ENCODE data around the gene NEO1.

NEO1 gene

DNA sequence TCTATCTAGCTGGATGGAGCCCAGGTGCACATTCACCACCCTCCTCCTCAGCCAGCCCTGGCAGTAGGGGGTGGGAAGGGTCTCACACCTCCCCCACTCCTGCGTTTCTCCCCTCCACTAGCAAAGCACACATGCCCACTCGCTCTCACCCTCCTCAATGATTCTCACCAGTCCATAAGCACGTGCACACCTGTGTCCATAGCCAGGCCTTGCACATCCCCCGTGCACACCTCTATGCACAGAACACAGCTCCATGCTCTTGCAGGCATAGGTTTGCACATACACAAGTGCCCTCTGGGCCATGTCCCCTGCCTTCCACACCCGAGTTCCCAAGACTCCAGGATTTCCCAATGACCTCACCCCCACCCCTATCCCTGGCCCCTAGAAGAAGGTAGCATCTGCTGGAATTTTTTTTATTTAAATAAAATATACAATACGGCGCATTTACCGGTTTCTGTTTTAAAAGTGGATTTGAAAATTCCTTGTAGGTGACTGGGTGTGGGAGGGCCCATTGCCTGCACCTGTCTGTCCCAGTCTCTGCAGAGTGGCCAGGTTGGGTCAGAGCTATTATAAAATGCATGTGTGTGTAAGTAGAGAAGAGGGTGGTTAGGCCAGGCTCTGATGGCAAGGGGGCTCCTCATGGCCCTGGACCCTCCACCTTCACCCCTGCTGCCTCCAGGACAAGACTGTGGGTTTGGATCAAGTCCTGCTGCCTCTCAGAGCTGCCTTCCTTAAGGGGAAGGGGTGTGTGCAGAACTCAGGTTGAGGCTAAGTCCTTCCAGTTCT lies 267.4 kb downstream of the NEO1 start:
- DNase-seq, result no peak

DNA sequence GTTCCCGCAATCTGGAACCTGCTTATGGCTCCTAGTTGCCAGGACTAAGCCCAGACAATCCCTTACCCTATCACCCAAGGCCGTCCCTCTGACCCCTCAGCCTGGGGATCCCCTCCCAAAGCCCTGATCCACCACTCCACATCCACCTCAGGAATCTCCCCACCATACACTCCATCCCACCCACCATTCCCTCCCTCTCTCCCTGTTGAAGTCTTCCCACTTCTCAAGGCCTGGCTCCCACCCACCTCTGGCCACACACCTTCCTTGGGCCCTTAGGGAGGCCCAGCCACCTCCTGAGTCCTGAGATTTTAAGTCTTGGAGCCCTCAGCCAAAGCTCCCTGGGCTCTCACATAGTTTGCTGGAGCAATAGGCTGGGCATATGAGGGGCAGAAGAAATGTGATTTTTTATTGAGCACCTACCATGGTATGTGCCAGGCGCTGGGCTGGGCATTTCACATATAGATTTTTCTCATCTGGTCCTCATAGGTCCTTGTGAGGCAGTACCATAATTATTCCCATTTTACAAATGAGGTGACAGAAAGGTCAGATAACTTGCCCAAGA lies 268.4 kb downstream of the NEO1 start:
- DNase-seq, result no peak

DNA sequence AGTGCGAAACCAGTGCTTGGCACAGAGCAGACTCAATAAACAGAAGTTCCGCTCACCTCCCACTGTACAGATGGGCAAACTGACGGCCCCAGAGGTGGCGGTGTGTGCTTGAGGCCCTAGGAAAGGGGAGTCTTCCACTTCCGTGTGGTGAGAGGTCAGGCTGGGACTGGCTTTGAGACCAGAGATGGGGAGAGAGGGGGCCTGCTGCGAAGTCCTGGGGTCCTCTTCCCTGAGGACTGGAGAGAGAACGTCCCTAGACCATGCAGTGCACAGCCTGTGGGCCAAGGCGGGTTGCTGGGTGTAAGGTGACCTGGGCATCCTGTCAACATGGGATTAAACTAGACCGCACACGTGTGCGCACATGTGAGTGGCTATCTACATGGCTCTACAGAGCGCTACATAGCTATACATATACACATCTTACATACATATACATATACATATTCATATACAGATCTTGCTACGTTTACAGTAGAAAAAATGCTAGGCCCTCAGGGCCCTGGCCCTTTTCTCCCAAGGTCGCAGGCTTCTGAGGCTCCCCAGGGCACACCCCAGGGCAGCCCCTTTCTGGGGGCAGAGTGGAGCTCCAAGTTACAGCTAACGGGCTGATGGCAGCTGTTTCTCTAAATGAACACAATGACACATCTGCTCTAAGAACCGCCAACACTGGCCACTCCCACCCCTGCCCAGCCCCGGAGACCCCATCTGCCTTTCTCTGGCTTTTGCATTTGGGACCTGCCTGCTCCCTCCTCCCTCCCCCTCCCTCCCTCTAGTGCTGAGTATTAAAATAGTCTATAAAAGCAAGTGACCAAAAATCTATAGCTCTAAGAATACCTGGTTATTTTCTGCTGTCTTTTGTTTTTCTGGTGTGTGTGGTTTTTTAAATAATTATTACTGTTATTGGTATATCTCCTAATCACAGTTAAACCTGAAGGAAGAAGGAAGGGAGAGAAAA lies 269.5 kb downstream of the NEO1 start:
- no peak for DNase-seq

DNA sequence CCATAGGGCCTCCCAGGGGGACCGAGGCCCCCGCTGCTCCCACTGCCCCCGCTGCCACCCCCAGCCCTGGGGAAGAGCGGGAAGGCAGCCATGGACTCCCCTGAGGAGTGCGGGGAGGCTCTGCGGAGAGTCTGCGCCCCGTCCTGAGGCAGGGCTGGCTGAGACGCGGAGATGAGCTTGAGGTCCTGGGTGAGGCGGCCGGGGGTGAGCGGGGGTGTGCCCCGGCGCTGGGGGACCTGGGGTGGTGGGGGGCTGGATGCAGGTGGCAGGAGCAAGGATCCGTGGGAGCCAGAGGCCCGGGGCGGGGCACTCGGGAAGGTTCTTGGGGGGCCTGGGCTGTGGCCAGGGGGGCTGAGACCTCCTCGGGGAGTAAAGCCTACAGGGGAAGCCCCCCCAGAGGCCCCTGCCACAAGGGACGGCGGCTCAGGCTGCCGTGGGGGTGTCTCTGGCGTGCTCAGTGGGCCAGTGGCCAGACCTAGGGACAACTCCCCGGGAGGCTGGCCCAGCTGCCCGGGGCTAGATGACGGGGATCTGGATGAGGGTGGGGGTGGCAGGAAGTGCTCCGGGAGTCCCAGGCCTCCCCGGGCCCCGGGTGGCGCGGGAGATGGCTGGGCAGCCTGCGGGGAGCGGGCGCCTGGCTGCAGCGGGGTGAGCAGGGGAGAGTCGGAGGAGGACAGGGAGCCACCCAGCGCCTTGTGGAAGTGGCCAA lies 270.6 kb downstream of the NEO1 start:
- no peak for DNase-seq

DNA sequence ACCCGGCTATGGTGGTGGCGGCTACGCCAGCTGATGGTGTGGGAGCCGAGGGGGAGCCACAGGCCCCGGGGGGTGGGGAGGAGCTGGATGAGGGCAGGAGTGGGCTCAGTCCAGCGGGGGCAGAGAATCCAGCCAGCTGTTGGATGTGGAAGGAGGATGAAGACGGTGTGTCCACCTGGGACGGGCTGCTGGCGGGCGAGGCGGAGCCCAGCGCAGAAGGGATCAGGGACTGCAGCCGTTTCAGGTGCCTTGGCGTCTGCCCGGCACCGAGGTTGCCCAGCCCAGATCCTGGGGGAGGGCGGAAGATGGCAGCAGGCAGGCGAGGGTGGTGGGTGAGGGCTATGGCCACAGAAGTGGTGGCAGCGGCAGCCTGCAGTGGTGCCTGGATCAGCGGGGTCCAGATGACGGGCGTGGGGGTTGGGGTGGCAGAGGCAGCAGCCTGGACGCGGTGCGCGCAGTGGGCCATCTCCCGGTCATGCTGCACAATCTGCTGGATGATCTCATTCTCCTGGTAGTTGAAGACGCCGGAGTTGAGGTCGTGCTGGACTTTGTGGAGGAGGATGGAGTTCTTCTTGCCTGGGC lies 271.2 kb downstream of the NEO1 start:
- no peak for DNase-seq

DNA sequence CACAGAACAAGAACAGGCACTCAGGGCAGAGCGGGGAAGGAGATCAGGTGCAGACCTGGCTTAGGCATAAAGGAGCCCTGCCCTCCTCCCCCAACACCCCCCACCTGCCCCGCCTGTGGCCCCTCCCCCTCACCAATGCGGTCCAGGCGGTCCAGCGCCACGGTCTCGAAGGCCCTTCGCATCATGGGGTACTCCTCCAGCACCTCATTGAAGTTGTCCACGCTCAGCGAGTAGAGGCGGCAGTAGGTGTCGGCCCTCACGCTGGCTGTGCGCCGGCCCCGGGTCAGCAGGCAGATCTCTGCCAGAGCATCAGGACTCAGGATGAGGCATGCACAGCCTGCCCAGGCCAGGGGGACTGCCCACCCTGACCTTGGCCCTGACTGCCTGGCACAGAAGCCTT lies 271.7 kb downstream of the NEO1 start:
- DNase-seq, result no peak

DNA sequence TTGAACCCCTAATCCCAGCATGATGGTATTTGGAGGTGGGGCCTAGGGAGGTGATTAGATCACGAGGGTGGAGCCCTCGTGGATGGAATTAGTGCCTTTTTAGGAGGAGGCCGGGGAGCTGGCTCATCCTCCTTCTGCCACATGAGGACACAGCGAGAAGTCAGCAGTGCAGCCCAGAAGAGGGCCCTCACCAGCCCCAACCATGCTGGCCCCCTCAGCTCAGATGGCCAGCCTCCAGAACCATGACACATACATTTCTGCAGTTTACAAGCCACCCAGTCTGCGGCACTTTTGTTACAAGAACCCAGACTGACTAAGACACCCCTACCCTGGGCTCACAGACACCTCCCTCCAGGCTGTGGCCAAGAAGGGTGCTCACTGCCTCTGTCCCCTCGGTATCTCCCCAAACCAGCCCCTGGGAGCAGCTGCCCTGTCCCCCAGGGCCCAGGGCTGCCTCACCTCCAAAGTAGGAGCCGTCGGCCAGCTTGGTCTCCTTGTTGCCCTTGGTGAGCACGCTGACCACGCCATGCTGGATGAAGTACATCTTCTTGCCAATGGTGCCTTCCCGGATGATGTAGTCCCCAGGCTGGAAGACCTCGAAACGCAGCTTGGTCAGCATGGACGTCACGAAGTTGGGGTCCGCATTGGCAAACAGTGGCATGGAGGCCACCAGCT lies 272.4 kb downstream of the NEO1 start:
- no peak for DNase-seq

DNA sequence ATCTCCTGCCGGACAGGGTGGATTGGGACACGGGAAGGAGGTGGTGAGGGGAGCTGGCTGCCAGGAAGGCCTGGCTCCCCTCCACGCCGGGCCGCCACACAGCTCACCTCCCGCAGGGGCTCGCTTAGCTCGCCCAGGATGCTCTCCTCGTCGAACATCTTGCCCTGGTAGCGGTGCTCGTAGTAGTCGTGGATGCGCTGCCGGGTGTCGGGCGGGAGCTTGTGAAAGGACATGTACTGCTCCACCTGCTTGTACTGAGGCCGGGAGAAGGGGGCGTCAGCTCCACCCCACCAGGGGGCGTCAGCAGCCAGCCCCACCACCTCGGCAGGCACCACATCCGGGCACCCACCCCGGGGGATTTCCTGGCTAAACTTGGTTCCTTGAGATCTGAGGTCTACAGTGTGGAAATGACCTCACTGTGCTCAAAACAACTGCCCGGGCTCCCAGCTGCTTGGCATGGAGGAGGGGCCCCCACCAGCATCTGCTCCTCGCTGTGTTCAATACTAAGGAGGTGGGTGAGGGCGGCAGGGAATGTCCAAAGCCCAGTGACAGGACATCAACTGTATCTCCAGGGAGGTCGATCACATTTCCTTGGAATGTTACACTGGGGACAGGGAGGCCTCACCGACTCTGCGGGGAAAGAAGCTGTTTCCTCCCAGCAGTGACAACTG lies 273.1 kb downstream of the NEO1 start:
- DNase-seq, result no peak

DNA sequence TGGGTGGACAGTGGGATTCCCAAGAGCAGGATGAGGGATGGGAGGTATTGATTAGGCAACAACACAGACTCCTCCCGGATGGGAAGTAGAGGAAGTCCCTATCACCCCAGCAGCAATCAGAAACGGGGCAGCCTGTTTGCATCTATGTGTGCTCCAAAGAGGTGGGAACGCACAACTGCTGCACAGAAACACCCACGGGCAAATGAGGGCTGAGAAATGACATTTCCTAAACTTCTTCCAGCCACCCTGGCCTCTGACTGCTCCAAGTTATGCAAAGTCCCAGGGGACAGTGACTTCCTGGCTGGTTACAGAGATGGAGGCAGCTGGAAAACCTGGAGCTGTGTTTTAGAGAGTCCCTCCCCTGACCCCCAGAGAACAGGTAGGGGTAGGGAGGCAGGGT lies 273.9 kb downstream of the NEO1 start:
- DNase-seq, result no peak

DNA sequence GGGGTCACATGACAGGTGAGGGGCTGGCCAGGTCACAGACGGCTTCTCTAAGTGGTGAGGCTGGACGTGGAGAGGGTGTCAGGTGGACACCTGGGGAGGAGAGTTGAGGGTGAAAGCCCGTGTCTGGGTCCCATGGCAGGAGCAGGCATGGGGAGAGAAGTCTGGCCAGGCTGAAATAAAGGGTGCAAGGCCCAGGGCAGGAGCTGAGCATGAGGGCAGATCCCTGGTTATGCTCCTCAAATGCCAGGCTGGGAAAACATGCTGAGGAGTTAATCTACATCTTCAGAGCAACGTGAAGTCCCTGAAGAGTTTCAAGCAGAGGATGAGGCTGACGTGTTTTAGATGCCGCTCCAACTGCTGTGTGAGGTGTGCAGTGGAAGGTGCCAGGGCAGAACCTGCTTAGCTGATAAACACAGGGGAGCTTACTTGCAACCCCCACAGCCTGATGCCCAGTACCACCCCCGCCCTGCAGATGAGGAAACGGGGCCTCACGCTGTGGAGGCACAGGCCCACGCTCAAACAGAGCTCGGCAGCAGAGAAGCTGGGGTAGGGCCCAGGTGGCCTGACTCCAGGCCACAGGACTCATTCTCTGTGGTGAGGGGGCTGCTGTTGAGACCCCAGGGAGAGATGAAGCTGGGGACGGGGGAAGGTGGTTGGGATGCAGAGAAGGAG lies 276.0 kb downstream of the NEO1 start:
- no peak for DNase-seq

DNA sequence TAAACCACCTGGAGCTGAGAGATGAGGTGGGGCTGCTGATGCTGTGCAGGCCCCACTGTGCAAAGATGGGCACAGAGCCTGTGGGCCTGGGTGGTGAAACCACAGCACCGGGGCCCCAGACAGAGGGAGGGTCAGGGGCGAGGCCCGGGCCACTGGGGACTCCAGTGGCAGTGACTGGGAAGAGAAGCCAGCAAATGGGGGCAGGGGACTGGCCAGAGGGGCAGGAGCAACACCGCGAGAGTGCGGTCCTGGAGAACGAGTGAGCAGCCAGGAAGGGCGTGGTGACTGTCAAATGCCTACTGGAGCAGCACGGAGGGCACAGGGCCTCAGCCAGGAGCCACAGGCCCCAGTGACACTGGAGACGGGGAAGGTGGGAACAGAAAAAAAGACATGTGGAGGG lies 276.7 kb downstream of the NEO1 start:
- DNase-seq, result no peak

DNA sequence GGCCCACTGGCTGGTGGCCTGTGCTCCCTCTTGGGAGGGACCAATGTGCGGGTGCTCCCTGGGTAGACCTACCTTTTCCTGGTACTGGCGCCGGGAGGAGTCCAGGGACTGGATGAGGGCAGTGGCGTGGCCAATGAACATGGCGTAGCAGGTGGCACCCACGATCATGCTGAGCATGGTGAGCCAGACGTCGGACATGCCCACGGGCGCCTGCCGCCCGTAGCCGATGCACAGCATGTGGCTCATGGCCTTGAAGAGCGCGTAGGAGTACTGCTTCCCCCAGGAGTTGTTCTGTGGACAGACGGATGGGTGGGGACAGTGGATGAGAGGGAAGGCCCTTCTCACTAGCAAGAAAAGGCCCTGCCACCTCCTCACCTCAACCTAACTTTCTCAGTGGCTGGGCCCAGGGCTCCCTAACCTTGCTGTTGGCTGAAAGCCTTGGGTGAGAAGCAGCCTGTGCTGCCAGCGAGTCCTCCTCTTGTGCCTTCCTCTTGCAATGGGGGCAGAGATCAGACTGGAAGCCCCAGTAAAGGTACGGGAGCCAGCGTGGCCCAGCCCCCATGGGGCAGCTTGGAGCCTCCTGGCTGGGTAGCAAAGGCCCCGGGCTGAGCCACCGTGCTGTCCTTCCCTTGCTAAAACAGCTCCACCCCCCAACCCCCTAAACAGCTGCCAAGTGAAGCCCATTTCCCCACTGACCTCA lies 277.4 kb downstream of the NEO1 start:
- DNase-seq, result no peak

DNA sequence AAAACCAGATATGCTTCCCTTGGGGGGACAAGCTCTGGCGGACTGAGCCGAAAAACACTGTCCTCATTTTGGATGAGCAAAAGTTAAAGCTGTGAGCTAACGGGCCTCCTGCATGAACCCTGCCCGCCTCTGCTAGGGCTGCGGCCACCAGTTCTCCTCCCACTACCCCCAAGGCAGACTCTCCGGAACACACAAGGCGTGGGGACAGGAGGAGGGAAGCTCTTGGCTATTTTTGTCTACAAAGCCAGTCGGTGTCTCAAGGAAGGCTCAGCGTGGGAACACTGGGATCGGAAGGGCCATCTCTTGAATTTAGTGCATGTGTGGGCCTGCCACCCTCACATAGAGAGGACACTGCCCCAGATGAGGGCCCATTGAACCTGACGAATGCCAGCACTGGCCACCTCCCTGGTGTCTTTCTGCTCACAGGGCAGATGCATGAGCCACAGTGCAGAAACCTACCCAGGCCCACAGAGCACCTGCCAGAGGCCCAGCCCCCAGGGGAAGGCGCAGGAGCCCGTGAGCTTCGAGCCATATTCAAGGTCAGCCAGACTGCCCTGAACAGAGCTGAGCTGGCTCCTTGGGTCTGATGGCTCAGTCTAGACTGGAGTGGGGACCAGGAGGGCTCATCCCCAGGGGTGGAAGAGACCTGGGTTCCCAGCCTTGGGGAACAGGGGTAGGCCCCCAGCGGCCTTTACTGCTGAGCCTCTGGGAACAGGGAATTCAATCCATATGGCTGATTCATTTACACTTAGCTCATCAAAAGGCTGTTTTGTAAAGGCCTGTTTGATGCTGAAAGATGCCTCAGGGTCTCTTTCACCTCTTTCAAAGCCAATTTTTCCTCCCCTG lies 278.2 kb downstream of the NEO1 start:
- no peak for DNase-seq

DNA sequence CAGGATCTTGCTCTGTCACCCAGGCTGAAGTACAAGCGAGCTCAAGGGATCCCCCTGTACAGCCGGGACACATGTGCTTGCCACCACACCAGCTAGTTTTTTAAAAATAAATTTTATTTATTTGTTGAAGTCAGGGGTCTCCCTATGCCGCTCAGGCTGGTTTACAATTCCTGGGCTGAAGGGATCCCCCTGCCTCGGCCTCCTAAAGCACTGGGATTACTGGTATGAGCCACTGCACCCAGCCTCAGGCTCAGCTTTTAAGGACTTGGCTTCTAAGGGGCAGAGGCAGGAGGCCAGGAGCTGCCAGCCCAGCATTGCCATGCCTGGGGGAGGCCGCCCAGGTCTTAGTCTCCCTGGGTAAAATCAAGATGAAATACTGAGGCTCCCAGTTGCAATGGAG lies 279.2 kb downstream of the NEO1 start:
- no peak for DNase-seq

DNA sequence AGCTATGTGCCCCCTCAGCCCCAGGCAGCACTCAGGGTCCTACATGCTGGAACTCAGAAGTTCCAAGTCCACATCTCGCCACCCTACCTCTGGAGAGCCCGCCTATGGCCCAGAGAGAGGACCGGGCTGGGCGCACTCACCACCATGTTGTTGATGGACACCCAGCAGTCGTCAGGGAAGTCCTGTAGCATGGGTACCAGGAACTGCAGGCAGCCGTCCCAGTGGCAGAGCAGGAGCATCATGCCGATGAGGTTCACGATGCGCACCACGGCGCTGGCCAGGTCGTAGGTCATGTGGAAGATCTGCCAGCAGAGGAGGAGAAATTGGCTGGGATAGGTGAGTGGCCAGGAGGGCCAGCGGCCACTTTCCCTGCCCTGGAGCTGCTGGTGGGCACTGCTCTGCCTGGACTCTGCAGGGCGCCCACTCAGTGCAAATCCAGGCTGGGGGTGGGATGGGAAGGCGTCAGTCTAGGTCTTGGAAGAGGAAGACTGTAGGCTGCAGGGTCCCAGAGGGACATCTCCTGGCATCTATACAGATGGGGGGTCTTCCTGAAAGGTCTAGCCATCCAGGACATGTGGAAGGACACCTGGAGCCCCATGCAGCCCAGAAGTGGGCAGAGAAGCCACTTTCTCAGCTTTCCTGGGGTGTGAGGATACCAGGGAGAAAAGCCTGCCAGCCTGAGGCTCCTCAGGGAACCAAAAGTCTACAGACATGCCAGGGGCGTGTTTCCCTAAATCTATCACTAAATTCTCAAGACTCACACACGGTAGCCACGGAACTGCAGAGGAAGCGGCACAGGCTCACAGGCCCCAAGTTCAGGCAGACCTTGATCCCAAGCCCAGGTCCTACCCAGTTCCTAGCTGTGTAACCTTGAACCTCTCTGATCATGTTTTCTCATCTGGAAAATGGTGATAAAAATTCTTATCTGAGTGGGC lies 280.0 kb downstream of the NEO1 start:
- no peak for DNase-seq

DNA sequence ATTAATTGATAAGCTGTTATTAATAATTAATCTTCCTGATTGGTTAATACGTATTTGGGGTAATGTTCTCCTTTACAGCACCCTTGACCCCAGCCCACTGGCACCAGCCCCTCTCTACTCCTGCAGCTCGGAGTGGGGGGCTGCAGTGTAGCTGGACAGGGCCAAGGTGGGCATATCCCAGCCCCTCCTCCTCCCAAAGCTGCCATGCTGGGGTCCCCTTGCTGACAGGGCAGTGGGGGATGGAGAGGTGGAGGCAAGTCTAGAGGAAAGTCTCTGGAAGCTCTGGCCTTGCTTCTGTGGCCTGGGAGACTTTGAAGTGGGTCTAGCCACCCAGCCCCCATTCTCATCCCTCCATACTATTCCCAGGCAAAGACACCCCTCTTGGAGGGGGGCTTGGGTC lies 280.7 kb downstream of the NEO1 start:
- no peak for DNase-seq

DNA sequence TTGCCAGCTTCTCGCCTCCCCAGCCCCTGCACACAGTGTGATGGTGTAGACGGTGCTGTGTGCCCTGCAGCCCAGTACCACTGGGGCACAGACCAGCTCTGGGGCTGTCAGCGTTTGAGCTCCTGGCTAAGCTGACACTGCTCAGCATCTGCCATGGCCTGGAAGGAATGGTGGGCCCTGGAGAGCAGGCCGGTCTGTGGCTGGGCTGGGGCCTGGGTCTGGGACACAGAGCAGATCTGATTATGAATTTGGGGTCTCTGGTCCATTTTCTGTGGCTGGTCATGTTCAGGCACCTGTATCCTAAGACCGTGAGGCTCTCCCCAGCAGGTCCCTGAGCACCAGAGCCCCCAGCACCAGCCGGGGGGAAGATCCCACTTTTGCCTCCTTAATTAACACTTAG lies 281.8 kb downstream of the NEO1 start:
- DNase-seq, result no peak

DNA sequence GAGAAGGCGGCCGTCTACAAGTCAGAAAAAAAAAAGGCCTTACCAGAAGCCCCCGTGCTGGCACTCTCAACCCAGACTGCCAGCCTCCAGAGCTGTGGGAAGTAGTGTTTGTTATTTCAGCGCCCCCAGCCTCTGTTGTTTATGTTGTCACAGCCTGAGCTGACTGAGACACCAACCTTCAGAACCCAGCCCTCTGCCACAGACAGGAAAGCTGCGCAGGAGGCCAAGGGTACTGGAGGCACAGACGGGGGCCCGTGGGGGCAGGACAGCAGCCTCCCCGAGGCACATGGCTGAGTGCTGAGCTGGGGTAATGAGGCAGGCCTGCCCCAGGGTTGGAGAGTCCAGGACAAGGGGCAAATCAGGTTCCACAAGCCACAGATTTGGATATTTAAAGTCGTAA lies 282.8 kb downstream of the NEO1 start:
- no peak for DNase-seq

Measured in cerebellar nuclear complex (tissue), 1 donor.